ENCODE data around the gene PISD.
"Not testable (repeated sequence)": the region's sequence is repeated elsewhere in the genome, so short reads cannot be mapped to it uniquely, and the experiment has no call there.

Gene PISD

DNA sequence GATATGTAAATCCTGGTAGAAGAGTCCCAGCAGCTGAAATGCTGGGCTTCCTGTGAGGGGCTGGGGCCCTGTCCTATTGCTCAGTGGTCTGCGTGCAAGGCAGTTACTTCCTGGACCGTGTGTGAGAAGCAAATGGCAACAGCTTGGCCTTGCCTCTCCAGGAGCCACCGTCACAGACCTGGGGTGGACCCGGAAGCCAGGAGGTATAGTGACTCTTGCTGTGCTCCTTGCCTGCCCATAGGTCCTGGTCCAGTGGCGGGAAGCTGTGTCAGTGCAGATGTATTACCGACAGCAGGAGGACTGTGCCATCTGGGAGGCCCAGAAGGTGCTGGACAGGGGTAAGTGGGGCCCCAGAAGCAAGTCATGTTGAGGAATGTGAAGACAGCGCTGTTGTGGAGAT is 54.3 kb downstream of the PISD start:
- TF ChIP-seq JUND (IDR thresholded peaks at IDR 0.05; ENCODE audit: low read depth), result no peak
- in situ Hi-C loops (cut with HindIII; ENCODE audit: low pct_unique_long_range_greater_than_20kb, low sequenced_read_pairs), result no loop called here
- DNase-seq (ENCODE audit: low read depth in 1 of 2, low spot score in 1 of 2), result no peak

DNA sequence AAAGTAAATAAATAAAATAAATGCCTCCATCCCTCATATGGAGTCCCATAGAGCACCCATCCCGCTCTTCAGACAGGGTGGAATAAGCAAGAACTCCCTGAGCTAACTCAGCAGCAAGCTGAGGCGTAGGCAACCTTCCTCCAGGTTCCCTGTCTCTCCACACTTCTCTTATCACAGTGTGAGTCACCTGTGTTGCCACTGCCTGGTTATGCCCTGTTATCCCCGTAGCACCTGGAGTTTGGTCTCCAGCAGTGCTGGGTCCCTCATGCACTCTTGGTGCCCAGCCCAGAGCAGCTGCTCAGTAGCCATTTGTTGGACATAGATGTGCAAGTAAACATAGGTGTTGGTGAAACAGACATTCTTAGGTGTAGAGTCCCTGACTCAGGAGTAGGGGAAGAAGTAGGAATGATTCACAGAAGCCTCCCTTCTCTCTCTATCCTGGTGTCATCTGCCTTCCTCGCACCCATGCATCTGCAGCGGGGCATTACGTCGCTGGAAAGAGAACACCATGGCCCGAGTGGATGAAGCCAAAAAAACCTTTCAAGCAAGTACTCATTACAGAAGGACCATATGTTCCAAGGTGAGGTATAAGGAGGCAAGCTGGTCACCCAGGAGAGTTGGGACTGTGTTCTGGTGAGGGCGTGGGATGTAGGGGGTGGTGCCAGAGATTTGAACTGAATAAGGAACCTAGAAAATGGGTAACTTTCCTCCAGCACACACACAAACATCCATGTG is 56.0 kb downstream of the PISD start:
- DNase-seq (ENCODE audit: low read depth in 1 of 2, low spot score in 1 of 2), result no peak
- in situ Hi-C loops (cut with HindIII; ENCODE audit: low pct_unique_long_range_greater_than_20kb, low sequenced_read_pairs), result no loop called here
- TF ChIP-seq JUND (IDR thresholded peaks at IDR 0.05; ENCODE audit: low read depth), result no peak

DNA sequence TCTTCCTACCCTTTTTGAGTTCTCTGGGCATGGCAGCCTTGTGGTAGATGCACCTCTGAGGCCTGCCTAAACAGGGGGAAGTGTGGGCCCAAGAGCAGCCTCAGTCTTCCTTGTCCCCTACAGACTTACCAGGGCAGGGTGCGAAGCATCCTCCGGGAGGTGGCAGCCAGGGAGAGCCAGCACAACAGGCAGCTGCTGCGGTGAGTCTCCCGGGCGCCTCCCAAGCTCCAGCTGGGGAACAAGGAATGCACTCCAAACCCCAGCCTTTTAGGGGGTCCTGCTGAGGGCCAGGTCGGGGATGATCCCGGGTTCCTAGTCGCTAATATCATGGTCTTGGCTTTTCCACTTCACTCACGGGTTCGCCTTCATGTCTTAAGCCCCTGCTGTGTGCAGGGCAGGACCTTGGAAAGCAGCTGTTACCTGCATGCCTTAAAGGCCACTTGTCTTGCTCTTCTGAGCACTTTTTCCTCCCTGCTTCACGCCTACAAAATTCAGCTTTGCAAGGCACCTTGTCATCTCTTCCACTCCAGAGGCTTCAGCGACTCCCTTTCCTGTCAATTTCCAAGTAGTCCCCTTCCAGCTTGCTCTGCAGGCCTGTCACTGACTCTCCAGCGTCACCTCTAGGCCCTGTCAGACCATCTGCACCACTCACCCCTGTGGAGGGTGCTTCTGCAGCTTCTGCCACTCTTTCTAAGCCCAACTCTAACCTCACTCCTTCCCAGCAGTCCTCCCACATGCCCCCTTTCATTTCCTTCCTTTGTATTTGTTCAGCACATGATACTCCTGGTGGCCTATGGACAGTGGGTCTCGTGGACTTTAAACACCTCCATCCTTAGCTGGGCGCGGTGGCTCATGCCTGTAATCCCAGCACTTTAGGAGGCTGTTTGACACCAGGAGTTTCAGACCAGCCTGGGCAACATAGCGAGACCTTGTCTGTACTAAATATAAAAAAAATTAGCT is 57.0 kb downstream of the PISD start:
- TF ChIP-seq JUND (IDR thresholded peaks at IDR 0.05; ENCODE audit: low read depth), result no peak
- DNase-seq (ENCODE audit: low read depth in 1 of 2, low spot score in 1 of 2), result no peak
- in situ Hi-C loops (cut with HindIII; ENCODE audit: low pct_unique_long_range_greater_than_20kb, low sequenced_read_pairs), result no loop called here

DNA sequence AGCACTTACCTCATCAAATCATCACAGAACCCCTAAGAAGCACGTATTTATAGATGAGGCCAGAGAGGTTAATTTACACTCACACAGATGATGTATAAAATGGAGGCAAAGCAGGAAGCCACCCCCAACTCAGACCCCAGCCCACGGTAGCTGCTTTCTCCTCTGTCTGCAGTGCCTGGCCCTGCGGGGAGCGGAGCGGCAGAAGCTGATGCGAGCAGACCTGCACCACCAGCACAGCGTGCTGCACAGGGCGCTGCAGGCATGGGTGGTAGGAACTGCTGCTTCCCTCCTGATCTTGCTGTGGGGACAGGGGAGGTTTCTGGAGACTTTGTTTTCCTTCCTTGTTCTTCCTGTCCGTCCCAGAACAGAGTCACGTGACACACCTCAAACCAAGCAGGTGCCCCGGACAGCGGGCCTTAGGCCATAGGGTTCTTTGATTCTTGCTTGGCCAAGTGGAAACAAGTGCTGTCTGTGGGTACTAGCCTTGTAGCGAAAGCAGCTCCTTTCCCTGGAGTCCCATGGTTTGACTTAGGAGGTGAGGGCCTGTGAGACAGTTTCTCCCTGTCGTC is 57.8 kb downstream of the PISD start:
- TF ChIP-seq JUND (IDR thresholded peaks at IDR 0.05; ENCODE audit: low read depth), result no peak
- DNase-seq (ENCODE audit: low read depth in 1 of 2, low spot score in 1 of 2), result no peak

DNA sequence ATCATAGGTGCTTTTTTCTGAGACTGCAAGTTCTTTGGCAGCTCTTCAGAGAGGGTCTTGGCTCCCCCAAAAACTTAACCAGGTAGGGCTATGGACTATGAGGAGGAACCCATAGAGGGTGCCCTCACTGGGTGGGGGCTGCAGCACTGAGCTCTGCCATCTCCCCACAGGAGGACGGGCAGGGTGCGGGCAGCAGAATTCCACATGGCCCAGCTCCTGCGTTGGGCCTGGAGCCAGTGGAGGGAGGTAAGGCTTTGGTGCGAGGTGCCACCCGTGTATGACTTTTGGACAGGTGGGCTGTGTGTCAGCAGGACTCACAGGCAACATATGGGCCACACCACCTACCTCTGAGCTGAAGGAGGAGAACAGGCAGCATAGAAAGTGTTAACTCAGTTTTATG is 58.4 kb downstream of the PISD start:
- TF ChIP-seq JUND (IDR thresholded peaks at IDR 0.05; ENCODE audit: low read depth), result no peak
- no peak for DNase-seq (ENCODE audit: low read depth in 1 of 2, low spot score in 1 of 2)
- in situ Hi-C loops (cut with HindIII; ENCODE audit: low pct_unique_long_range_greater_than_20kb, low sequenced_read_pairs), result no loop called here

More for the DNA sequence above, 57.8 kb downstream of the PISD start:
- in situ Hi-C loops (cut with HindIII; ENCODE audit: low pct_unique_long_range_greater_than_20kb, low sequenced_read_pairs), result no loop called here

DNA sequence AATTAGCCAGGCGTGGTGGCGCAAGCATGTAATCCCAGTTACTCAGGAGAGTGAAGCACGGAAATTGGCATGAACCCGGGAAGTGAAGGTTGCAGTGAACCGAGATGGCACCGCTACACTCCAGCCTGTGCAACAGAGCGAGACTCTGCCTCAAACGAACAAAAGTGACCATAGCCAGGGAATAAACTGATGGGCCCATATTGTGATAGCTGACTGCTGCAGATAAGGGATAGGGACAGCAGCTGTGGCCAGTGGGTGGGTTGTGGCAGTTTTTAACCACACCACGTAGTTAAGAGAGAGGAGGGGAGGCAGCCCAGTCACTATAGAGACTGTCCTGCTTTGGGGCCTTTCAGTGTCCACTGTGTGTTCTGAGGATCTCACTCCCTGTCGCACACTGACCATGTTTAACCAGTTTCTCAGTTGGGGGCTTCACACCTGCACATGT is 58.9 kb downstream of the PISD start:
- no peak for TF ChIP-seq JUND (IDR thresholded peaks at IDR 0.05; ENCODE audit: low read depth)
- in situ Hi-C loops (cut with HindIII; ENCODE audit: low pct_unique_long_range_greater_than_20kb, low sequenced_read_pairs), result no loop called here

DNA sequence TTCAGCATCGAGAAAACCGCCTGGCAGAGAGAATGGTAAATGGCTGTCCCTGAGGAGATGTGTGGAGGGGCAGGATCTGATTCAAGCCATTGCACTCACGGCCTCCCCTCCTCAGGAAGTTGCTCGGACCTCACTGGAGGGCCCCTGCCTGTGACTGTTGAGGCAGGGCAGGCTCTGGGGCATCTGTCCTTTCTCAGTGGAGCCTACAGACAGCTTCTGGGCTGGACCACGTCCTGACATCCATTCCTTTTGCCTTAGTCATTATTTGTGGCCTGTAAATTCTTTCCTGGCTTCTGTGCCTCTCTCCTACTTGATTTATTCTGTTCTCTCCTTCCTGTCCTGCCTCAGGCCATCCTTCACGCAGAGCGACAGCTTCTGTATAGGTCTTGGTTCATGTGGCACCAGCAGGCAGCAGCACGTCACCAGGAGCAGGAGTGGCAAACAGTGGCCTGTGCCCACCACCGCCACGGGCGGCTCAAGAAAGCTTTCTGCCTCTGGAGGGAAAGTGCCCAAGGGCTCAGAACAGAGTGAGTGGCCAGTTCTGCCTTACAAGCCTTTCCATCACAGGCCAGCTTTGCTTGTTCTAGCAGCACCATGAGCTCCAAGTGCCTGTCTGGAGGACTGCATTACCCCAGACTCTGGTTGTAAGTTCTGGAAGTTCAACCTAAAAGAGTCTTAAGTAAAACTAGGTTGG is 59.6 kb downstream of the PISD start:
- TF ChIP-seq JUND (IDR thresholded peaks at IDR 0.05; ENCODE audit: low read depth), result no peak

More for the DNA sequence above, 58.9 kb downstream of the PISD start:
- DNase-seq (ENCODE audit: low read depth in 1 of 2, low spot score in 1 of 2), result no peak

DNA sequence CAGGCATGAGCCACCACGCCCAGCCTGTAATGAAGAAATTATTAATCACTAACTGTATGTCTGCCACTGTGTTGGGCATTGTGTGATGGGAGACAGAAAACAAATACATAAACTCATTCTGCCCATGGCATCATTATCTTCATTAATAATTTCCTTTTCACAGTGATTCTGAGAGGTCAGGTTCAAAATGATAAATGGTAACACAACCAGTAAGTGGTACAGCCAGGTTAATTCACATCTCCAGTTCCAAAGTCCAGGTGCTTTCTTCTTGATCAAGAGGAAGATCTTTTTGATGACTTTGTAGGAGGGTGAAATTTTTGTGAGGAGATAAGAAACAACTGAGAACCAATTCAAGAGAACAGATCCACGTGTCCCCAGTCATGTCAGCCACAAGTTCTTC is 66.7 kb downstream of the PISD start:
- no peak for TF ChIP-seq JUND (IDR thresholded peaks at IDR 0.05; ENCODE audit: low read depth)
- in situ Hi-C loops (cut with HindIII; ENCODE audit: low pct_unique_long_range_greater_than_20kb, low sequenced_read_pairs), result no loop called here
- DNase-seq (ENCODE audit: low read depth in 1 of 2, low spot score in 1 of 2), result no peak

More for the DNA sequence above, 59.6 kb downstream of the PISD start:
- in situ Hi-C loops (cut with HindIII; ENCODE audit: low pct_unique_long_range_greater_than_20kb, low sequenced_read_pairs), result no loop called here
- no peak for DNase-seq (ENCODE audit: low read depth in 1 of 2, low spot score in 1 of 2)

DNA sequence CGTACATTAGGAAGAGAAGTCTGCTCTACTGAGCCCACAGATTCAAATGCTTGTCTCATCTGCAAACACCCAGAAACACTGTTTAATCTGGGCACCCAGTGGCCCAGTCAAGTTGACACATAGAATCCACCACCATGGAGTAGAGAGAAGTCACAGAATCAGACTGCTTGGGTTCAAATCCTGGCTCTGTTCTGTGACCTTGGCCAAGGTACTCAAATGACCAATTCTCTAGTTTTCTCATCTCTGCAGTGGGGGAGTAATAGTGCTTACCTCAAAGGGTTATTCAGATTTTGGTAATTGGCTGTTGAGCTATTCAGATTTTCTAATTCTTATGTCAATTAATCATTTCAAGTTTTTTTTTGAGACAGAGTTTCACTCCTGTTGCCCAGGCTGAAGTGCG is 71.9 kb downstream of the PISD start:
- DNase-seq (ENCODE audit: low read depth in 1 of 2, low spot score in 1 of 2); in situ Hi-C loops (cut with HindIII; ENCODE audit: low pct_unique_long_range_greater_than_20kb, low sequenced_read_pairs): not testable (repeated sequence)

DNA sequence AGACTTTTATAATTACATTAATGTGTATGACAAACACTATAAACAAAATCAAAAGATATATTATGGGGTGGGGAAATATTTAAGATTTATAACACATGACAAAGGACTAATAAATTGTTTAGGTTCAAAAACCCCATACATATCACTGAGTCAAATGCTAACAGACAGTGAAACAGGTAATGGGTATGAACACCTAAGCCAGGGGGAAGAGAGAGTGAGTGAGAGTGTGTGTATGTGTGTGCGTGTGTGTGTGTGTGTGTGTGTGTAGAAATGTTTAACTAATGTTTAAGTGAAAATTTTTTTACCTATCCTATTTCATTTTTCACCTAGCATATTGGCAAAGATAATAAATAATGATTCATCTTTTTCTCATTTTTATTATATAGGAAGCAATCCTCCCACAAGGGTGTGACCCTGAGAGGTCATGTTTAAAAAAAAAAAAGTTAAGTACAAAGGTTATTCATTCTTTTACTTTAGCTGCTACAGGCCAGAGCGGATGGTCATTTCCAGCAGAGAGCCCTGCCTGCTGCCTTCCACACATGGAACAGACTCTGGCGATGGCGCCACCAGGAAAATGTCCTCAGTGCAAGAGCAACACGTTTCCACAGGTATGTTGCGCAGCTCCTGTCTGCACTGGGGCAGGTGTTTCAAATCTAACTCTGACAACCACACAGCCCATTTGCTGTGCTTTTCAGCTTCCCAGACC is 72.9 kb downstream of the PISD start:
- in situ Hi-C loops (cut with HindIII; ENCODE audit: low pct_unique_long_range_greater_than_20kb, low sequenced_read_pairs), result no loop called here
- DNase-seq (ENCODE audit: low read depth in 1 of 2, low spot score in 1 of 2), result no peak
- no peak for TF ChIP-seq JUND (IDR thresholded peaks at IDR 0.05; ENCODE audit: low read depth)

DNA sequence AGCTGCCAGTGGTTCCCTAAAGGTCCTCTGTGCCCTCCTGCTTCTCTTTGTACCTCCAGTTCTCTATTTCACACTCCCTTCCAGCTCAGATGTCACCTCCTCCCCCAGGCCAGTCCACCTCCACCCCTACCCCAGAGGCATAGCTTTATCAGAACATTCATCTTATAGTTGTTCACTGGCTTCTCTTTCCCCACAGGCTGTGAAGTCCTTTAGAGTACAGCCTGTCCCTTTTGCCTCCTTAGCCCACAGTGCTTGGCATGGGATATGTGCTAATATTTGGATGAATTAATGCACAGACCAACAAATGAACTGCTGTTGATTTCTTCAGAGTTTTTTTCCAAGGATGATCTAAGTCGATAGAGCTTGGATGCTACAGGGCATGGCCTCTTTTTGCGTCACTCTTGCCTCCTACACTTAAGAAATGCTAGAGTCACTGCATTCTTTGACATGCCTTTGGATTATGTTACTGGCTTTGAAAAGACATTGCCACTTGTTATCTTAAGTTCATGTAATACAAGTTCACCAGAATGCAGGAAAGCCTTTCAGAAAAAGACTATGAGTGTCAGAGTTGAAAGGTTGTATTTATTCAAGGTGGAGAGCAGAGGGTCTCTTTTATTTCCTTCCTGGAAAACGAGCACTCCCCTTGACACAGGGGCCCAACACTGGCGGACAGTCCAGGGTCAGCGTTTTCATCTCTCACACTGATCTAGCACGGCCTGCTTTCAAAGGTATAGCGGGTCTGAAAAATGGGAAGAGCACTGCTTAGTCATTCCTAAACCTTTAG is 75.7 kb downstream of the PISD start:
- in situ Hi-C loops (cut with HindIII; ENCODE audit: low pct_unique_long_range_greater_than_20kb, low sequenced_read_pairs), result no loop called here
- peak; percentile 38; the same call in 1 of the 2 replicates for TF ChIP-seq JUND (IDR thresholded peaks at IDR 0.05; ENCODE audit: low read depth)
- DNase-seq (ENCODE audit: low read depth in 1 of 2, low spot score in 1 of 2), result peak; percentile 53 to 95
